Right cardiac atrium (tissue), 5 donors: ENCODE measurements around the gene DIAPH3. TPM values are rescaled to one million over a fixed set of nuclear protein-coding genes. Genes with fewer than 3 reads are reported as not detected.
A peak's percentile ranks its signal among the peaks of the same experiment; 100 is the strongest.

Experiments
- ATAC-seq, 2 donors: fragments of 200-7000 bp; cut with Tn5 transposase; one replicate each; pipeline versions ENCODE4 v1.8.0 to v1.9.1; 2020; ENCODE audit warnings: moderate library complexity in 2 of 2, mild to moderate bottlenecking in 1 of 2
- DNase-seq, 3 donors: peaks; one replicate each; pipeline ENCODE4 v3.0.0-alpha.2; 2020
- H3K27ac ChIP-seq: one replicate; pipeline ENCODE4 v1.5.1; 2013; ENCODE audit warnings: mild to moderate bottlenecking, low read length, control low read depth, moderate library complexity
- H3K27me3 ChIP-seq: one replicate; pipeline ENCODE4 v1.6.1; 2013; ENCODE audit not compliant: control insufficient read depth, insufficient read depth
- H3K4me1 ChIP-seq: one replicate; pipeline ENCODE4 v1.6.1; 2013; ENCODE audit warnings: low read length; ENCODE audit not compliant: control insufficient read depth, insufficient read depth
- H3K4me3 ChIP-seq: one replicate; pipeline ENCODE4 v1.5.1; 2013; ENCODE audit warnings: low read length, control low read depth
- H3K9me3 ChIP-seq: one replicate; pipeline ENCODE4 v1.6.1; 2013; ENCODE audit warnings: low read length; ENCODE audit not compliant: control insufficient read depth
- whole genome bisulfite sequencing: extraction: QIAGEN DNeasy Blood & Tissue Kit; methylation state at CpG from one replicate; pipeline ENCODE4 v1.1.7; 2013; 5-methylcytosine and 5-hydroxymethylcytosine counted together
- intact Hi-C, 4 donors: fragments of 100-400 bp; cut with DNase I; formaldehyde crosslinking; loops; one replicate each; pipeline versions ENCODE4 v1.11.0 to v1.14.0; 2022 to 2023
- polyA plus RNA-seq: library from polyadenylated mRNA; stranded (reverse); fragments of 200-250 nt; gene quantifications from one replicate; pipeline ENCODE4 v1.2.3, GENCODE V29; 2013
- total RNA-seq, 4 donors: library from RNA; stranded (reverse); fragmentation: NEBNext Ultra II Directional; extraction: Animal tissue kit (Norgen Biotek cat#: 25700); gene quantifications; one replicate each; pipeline ENCODE4 v1.2.1, GENCODE V29; 2021
- donor health status: healthy with polysubstance abuse.
- donor health status: DM: no; HTN: yes; CAD: no.
- donor health status: DM: no; HTN: no; CAD: no.
- donor health status: DM: no; HTN: yes; CAD: no; lungs with severe emphysema.
- donor health status: DM: yes; HTN: yes; CAD: no.

Gene DIAPH3
- total and polyA plus RNA-seq, 5 donors, result 0.09 to 0.46 (median 0.33) TPM

DNA sequence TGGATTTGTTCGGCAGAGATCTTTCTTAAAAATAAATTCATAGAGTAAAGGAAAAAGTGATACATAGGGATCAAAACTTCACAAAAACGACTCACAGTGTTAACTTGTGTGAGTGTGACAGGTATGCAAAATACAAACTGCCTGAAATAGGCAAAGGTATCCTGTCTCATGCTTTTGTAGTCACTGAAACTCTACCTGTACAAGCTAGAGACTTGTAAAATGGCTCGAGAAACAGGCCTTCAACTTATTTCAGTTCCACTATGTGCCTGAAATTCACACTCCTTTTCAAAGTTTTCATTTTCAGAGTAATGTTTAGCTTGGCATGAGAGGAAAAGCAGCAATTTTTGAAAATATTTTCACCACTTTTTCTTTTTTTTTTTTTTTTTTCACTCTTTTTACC is 290.4 kb downstream of the DIAPH3 start:
- DNase-seq (no peak), ATAC-seq (no peak)
- intact Hi-C loops, result no loop called here
- WGBS, result 92% methylated on average over 3 of the region's 3 CpGs
- no peak overlapping the region for H3K27ac ChIP-seq
- no peaks in the 10 kb centered on the region for H3K27me3 ChIP-seq
- no peaks in the 10 kb centered on the region for H3K4me1 ChIP-seq
- no peaks in the 10 kb centered on the region for H3K9me3 ChIP-seq
- H3K4me3 ChIP-seq, result no peak overlapping the region

DNA sequence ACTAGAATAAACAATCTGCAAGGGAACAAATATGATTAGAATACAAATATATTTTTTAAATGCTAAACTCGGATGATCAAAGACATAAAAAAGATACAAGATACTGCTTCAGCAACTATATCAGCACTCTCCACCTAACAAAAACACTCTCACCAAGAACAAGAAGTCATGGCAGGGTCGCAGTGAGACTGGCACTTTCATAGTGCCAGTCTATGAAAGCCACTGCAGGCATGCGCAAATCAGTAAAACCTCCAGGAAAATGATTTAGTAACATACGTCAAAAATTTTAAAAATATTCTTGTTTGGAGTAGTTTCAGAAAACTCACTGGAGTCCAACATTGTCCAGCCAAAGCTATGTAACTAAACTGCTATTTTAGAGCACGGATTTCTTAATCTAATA is 295.9 kb downstream of the DIAPH3 start:
- no peak overlapping the region for H3K4me3 ChIP-seq
- intact Hi-C loops, result no loop called here
- no peak overlapping the region for H3K27ac ChIP-seq
- no peaks in the 10 kb centered on the region for H3K27me3 ChIP-seq
- WGBS, result 56% methylated on average over 5 of the region's 5 CpGs
- no peaks in the 10 kb centered on the region for H3K4me1 ChIP-seq
- ATAC-seq, result no peak
- H3K9me3 ChIP-seq, result no peaks in the 10 kb centered on the region
- DNase-seq, result no peak

DNA sequence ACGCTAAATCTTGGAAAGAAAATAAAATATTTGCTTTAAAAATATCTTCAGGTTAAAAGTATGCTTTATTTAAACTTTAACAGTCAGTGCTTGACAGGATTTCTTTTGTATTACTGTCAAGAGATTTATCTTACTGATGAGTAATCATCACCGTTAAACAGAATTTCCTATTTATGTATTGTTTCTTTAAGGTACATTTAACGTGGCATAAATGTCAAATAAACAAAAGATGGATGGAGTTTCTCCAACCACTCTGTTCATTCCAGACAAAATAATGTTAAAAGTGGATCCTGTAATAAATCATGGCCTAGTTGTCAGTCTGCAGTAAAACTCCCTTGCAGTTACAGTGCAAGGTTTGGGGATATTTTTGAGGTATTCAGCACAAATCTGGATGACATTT is 298.3 kb downstream of the DIAPH3 start:
- intact Hi-C loops, result no loop called here
- H3K4me3 ChIP-seq, result no peak overlapping the region
- no peak for DNase-seq
- no peaks in the 10 kb centered on the region for H3K27me3 ChIP-seq
- no peak for ATAC-seq
- WGBS, result 35% methylated on average over 3 of the region's 3 CpGs
- H3K4me1 ChIP-seq, result no peaks in the 10 kb centered on the region
- no peaks in the 10 kb centered on the region for H3K9me3 ChIP-seq
- H3K27ac ChIP-seq, result no peak overlapping the region

DNA sequence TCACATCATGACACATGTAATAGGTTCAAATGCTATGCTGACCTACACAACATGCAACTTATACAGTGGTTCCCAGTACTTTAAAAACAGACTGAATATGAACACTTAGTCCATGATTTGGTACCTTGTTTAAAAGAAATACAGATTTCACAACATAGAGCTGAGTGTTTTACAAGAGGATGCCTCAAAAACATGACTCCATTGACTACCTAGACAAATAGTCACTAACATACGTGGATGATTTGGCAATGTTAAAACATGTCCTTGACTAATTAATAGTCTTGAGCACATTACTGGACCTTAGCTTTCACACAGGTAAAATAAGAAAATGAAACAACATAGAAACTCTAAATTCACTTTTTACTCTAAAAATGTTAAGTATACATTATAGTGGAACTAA is 300.1 kb downstream of the DIAPH3 start:
- H3K27me3 ChIP-seq, result no peaks in the 10 kb centered on the region
- 94% methylated on average over 1 of the region's 1 CpG for WGBS
- H3K4me3 ChIP-seq, result no peak overlapping the region
- H3K9me3 ChIP-seq, result no peaks in the 10 kb centered on the region
- H3K4me1 ChIP-seq, result no peaks in the 10 kb centered on the region
- no peak for ATAC-seq
- intact Hi-C loops, result no loop called here
- no peak for DNase-seq
- H3K27ac ChIP-seq, result no peak overlapping the region

DNA sequence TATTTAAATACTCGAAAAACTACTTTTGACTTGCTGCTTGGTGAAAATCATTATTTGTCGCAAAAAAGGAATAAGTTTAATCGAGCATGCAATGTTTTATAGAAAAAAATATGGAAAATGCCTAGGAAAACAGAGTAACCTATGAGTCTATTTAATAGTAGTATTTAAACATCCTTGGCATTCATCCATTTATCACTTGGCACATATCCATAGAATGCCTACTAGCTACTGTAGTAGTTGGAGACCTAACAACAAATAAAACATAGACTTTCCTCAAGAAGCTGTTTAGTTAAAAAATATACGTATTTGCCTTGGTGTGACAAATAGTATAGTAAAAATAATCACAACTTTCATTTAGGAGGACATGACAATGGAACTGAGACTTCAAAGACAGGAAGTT is 302.1 kb downstream of the DIAPH3 start:
- DNase-seq, result no peak
- Histone ChIP-seq H3K27me3 (no peaks in the 10 kb centered on the region), H3K27ac (no peak overlapping the region), H3K4me3 (no peak overlapping the region), H3K4me1 (no peaks in the 10 kb centered on the region), H3K9me3 (no peaks in the 10 kb centered on the region)
- intact Hi-C loops, result no loop called here
- 90% methylated on average over 4 of the region's 4 CpGs for WGBS
- ATAC-seq, result no peak

DNA sequence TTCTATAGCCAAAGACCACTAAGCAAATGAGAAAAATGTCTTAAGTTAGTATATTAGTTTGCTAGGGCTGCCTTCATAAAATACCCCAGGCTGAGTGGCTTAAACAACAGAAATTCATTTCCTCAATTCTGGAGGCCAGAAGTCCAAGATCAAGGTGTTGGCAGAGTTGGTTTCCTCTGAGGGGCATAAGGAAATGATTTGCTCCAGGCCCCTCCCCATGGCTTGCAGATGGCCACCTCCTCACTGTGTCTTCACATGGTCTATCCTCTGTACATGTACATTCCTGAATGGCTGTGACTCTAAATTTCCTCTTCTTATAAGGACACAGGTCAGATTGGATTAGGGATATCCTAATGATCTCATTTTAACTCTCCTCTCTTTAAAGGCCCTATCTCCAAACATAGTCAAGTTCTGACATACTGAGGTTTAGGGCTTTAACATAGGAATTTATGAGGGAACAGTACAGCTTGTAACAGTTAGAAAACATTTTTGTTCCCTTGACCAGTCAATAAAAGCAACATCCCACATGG is 307.4 kb downstream of the DIAPH3 start:
- Histone ChIP-seq H3K9me3 (no peaks in the 10 kb centered on the region), H3K27me3 (no peaks in the 10 kb centered on the region), H3K27ac (no peak overlapping the region), H3K4me3 (no peak overlapping the region), H3K4me1 (no peaks in the 10 kb centered on the region)
- DNase-seq, result peak in 1 of 3 donors; percentile 16
- ATAC-seq, result no peak
- intact Hi-C loops, result no loop called here

DNA sequence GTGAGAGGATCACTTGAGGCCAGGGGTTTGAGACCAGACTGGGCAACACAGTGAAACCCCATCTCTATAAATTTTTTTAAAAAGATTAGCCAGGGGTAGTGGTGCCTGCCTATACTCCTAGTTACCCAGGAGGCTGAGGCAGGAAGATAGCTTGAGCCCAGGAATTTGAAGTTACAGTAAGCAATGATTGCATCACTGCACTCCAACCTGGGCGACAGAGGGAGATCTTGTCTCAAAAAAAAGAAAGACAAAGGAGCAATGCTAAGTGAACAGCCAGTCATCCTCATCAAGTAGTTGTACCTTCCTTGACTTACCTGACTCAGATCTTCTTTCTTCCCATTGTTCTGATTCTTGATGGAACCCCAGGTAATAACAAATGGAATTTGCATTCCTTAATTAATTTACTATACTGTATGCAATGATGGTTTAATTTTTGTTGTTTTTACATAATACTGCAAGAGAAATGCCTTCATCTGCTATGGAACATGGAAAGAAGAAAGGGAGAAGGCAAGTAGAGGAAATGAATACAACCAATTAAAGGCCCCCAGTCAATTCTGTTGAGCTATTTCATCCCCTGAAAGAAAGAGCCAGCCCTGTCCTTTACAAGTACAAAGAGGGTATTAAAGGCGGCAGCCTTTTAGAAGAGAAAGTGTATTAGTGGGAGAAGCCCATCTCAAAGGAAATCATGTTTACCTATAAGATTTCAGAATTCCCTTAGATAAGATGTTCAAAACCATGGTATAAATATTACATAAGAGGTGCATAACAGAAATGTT is 316.7 kb downstream of the DIAPH3 start:
- intact Hi-C loops, result no loop called here
- no peak for ATAC-seq
- Histone ChIP-seq H3K27me3 (no peaks in the 10 kb centered on the region), H3K4me1 (no peaks in the 10 kb centered on the region), H3K9me3 (no peaks in the 10 kb centered on the region), H3K27ac (no peak overlapping the region), H3K4me3 (no peak overlapping the region)
- WGBS, result 94% methylated on average over 2 of the region's 2 CpGs
- no peak for DNase-seq

DNA sequence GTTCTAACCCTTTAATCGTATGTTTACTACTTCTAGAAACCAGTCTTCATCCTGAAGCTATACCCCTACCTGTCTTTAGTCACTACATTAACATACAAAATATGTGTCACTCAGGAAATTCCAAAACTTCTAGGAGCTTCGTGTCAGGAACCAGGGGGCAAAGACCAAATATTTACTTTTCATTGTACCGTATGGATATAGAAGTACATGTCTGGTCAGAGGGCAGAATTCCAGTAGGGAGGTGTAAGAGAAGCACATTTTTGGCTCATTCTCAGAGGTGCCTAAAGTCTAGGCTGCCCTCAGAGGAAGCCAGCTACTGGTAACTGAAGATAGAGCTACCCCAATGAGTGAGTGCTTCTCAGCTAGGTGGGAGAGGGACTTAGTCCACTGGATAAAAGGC is 320.7 kb downstream of the DIAPH3 start:
- 89% methylated on average over 3 of the region's 3 CpGs for WGBS
- no peaks in the 10 kb centered on the region for H3K4me1 ChIP-seq
- DNase-seq, result no peak
- no peaks in the 10 kb centered on the region for H3K9me3 ChIP-seq
- H3K27me3 ChIP-seq, result no peaks in the 10 kb centered on the region
- no peak overlapping the region for H3K4me3 ChIP-seq
- ATAC-seq, result no peak
- no peak overlapping the region for H3K27ac ChIP-seq
- intact Hi-C loops, result no loop called here

DNA sequence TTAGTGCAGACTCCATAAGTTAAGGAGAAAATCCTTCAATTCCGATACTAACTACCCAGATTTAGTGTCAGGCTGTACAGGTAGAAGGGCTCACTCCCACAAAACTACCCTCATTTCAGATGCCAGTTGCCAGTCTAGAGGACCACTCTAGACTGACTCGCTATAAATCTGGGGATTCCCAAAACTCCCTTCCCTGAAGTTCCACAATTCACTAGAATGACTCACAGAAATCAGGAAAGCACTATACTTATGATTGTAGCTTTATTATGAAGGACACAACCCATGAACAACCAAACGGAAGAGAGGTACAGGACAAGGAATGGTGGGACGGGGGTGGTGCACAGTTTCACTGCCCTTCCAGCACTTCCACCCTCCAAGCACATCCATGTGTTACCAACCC is 321.2 kb downstream of the DIAPH3 start:
- intact Hi-C loops, result no loop called here
- H3K4me1 ChIP-seq, result no peaks in the 10 kb centered on the region
- WGBS, result 97% methylated on average over 4 of the region's 4 CpGs

DNA sequence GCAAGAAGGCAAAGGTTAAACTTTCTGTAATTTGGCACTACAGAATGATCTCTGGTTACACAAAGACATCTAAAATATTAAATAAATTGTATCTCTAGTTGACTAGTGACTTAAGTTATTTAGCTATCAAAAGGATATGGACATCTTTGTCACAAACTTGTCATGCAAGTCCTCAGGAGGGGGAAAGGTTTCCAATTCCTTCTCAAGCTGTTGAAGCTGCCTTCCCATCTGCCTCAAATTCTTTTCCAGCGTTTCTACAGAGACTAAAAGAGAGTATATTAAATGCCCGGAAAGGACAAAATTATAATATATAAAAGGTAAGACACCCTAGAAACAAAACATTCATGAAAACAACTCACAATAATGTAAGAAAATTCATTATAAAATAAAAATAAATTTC is 324.5 kb downstream of the DIAPH3 start:
- Histone ChIP-seq H3K4me3 (no peak overlapping the region), H3K4me1 (no peaks in the 10 kb centered on the region), H3K27ac (no peak overlapping the region), H3K27me3 (no peaks in the 10 kb centered on the region), H3K9me3 (no peaks in the 10 kb centered on the region)
- no peak for DNase-seq
- WGBS, result 93% methylated on average over 2 of the region's 2 CpGs
- ATAC-seq, result no peak
- intact Hi-C loops, result loop anchor here in 1 of 4 donors (10.0 kb wide), 1 partner anchor 64 kb away; no protein-coding TSS in a partner anchor

More for the DNA sequence above, 321.2 kb downstream of the DIAPH3 start:
- no peak for ATAC-seq
- DNase-seq, result no peak
- H3K27ac ChIP-seq, result no peak overlapping the region
- H3K4me3 ChIP-seq, result no peak overlapping the region
- H3K27me3 ChIP-seq, result no peaks in the 10 kb centered on the region
- no peaks in the 10 kb centered on the region for H3K9me3 ChIP-seq

DNA sequence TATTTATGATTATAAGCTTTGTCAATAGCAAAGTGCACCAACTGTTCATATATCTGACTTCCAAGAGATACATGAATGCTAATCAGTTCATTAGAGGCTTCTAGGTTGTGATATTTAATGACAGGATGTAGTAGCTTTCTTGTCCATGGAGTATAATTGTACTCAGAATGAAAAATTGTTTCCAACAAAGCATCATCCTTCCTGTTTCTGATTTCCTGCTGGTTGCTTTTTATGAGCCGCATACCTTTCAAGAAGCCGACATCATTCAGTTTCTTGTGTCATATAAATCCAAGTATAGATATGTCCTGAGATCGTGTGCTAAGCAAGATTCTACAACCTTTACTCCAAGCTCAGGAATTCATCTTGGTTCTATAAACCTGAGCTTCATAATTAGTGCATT is 326.6 kb downstream of the DIAPH3 start:
- H3K4me3 ChIP-seq, result no peak overlapping the region
- intact Hi-C loops, result loop anchor here in 1 of 4 donors (10.0 kb wide), 1 partner anchor 62 kb away; no protein-coding TSS in a partner anchor
- no peaks in the 10 kb centered on the region for H3K4me1 ChIP-seq
- H3K9me3 ChIP-seq, result no peaks in the 10 kb centered on the region
- no peaks in the 10 kb centered on the region for H3K27me3 ChIP-seq
- no peak overlapping the region for H3K27ac ChIP-seq
- 60% methylated on average over 3 of the region's 3 CpGs for WGBS
- DNase-seq (no peak), ATAC-seq (no peak)
